ENCODE data around the gene LILRA6. TPM values are rescaled to one million over a fixed set of nuclear protein-coding genes. Genes with fewer than 3 reads are reported as not detected.
"Not testable (repeated sequence)": the region's sequence is repeated elsewhere in the genome, so short reads cannot be mapped to it uniquely, and the experiment has no call there.

LILRA6 gene
- total RNA-seq, 6 donors from 2014 or later = 4.0 to 38.3 (median 15.2) TPM

GRCh38 chr19:54240372-54241336 is 1.9 kb downstream of the LILRA6 start:
- not testable (repeated sequence) for H3K4me1 ChIP-seq; DNase-seq; H3K4me3 ChIP-seq; ATAC-seq (ENCODE audit: low FRiP score in 2 of 2); H3K27me3 ChIP-seq; H3K9me3 ChIP-seq; H3K36me3 ChIP-seq
- 73 to 74% methylated on average over 12 of the region's 22 CpGs for WGBS, 2 donors
- peak overlapping the region in 1 of 4 donors; percentile 43 for H3K27ac ChIP-seq

- not testable (repeated sequence) for DNase-seq, H3K4me1 ChIP-seq, H3K36me3 ChIP-seq, H3K9me3 ChIP-seq, H3K27me3 ChIP-seq, H3K4me3 ChIP-seq, H3K27ac ChIP-seq
- peak; percentile 51 to 67 for ATAC-seq (ENCODE audit: low FRiP score in 2 of 2)
- WGBS, 2 donors = 76 to 83% methylated on average over 1 to 10 of the region's 21 CpGs
These were observed 2.9 kb downstream of the LILRA6 start for GRCh38 chr19:54239491-54240371.

GRCh38 chr19:54233941-54234340 is 8.6 kb downstream of the LILRA6 start:
- TF ChIP-seq POLR2AphosphoS5 (IDR thresholded peaks at IDR 0.05) (no peak), CTCF (IDR thresholded peaks at IDR 0.05) (no peak), EP300 (IDR thresholded peaks at IDR 0.05) (no peak), POLR2A (IDR thresholded peaks at IDR 0.05) (no peak)
- no peaks in the 10 kb centered on the region for H3K9me3 ChIP-seq
- no peak for ATAC-seq (ENCODE audit: low FRiP score in 2 of 2)
- H3K27ac ChIP-seq = no peak overlapping the region
- 71 to 92% methylated on average over 4 to 5 of the region's 5 CpGs for WGBS, 2 donors
- no peak for DNase-seq
- no peak overlapping the region for H3K4me3 ChIP-seq
- no peaks in the 10 kb centered on the region for H3K27me3 ChIP-seq
- peaks cover 0 to 4% (median 2%) of the 10 kb centered on the region in 4 donors for H3K4me1 ChIP-seq
- H3K36me3 ChIP-seq = no peaks in the 10 kb centered on the region

DNA sequence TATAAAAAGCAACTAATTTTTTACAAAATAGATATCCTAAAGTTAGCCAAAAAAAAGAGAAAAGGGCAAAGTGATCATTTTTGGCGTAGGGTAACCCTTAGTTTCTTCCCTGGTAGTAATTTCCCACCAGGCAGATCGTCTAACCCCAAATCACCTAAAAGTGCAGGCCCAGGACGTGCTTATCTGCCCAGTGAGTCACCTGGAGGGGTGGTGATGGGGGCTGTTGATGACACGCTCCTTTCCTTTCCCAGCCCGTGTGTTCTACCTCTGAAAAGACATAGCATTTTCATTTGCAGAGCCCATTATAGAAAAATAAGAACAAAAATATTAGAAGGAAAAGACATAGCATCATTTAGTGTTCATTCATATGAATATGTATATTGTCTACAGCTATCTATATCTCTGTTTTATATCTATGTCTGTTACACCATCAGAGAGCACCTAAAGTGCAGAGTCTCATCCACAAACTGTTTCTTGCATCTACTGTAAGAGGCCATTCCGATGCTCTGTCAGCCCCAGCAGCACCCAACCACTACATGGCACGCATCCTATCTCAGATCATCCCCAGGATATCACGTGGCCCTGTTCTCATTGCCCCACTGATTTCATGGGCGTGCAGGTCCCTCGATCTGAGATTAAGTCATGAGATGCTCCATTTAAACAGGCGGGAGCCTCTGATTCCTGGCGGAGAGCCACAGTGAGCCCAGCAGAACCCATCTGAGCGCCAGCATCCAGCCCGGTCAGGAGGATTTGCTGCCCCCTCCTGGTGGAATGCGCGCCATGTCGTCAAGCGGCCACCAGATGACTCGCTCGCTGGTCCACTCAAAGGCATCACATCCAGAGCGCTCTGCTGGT is 11.3 kb downstream of the LILRA6 start:
- ATAC-seq (ENCODE audit: low FRiP score in 2 of 2) (peak; percentile 95 to 97), DNase-seq (peak; percentile 91 to 93)
- Histone ChIP-seq H3K36me3 (no peaks in the 10 kb centered on the region), H3K27ac (no peak overlapping the region), H3K9me3 (no peaks in the 10 kb centered on the region), H3K4me1 (peaks cover 0 to 4% (median 2%) of the 10 kb centered on the region in 4 donors), H3K4me3 (no peak overlapping the region), H3K27me3 (no peaks in the 10 kb centered on the region)
- TF ChIP-seq POLR2AphosphoS5 (IDR thresholded peaks at IDR 0.05) (no peak), CTCF (IDR thresholded peaks at IDR 0.05) (peak; percentile 87 to 94 (median 92))
- 26% methylated on average over 16 to 17 of the region's 21 CpGs for WGBS, 2 donors

DNA sequence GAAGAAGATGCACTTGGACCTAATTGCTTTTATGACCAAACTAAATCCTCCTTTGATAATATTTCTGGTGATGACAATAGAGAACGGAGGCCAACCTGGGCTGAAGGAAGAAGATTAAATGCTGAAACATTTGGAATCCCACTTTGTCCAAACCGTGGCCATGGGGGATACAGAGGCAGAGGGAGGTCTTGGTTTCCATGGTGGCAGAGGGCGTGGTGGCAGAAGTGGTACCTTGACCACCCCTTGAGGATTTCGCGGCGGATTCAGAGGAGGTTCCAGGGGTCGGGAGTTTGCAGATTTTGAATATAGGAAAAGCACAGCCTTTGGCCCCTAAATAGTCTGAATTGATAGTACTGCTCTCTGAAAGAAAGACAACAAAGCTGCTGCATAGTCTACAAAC is 12.6 kb downstream of the LILRA6 start:
- H3K4me3 ChIP-seq = no peak overlapping the region
- TF ChIP-seq POLR2A (IDR thresholded peaks at IDR 0.05) (no peak), POLR2AphosphoS5 (IDR thresholded peaks at IDR 0.05) (no peak), EP300 (IDR thresholded peaks at IDR 0.05) (no peak), CTCF (IDR thresholded peaks at IDR 0.05) (no peak)
- H3K4me1 ChIP-seq = peaks cover 0 to 4% (median 2%) of the 10 kb centered on the region in 4 donors
- no peak overlapping the region for H3K27ac ChIP-seq
- no peaks in the 10 kb centered on the region for H3K36me3 ChIP-seq
- no peak for DNase-seq
- 81 to 84% methylated on average over 7 of the region's 7 CpGs for WGBS, 2 donors
- no peaks in the 10 kb centered on the region for H3K9me3 ChIP-seq
- no peaks in the 10 kb centered on the region for H3K27me3 ChIP-seq
- no peak for ATAC-seq (ENCODE audit: low FRiP score in 2 of 2)
